Measurements from ENCODE around the gene REPIN1. TPM values are rescaled to one million over a fixed set of nuclear protein-coding genes. Genes with fewer than 3 reads are reported as not detected.

Gene REPIN1
- total and polyA plus RNA-seq, 9 of the 15 experiments (the other 6 are each of a cell fraction or from before 2014, with no cell fraction given): 8.1 to 283 (median 94.3) TPM

DNA sequence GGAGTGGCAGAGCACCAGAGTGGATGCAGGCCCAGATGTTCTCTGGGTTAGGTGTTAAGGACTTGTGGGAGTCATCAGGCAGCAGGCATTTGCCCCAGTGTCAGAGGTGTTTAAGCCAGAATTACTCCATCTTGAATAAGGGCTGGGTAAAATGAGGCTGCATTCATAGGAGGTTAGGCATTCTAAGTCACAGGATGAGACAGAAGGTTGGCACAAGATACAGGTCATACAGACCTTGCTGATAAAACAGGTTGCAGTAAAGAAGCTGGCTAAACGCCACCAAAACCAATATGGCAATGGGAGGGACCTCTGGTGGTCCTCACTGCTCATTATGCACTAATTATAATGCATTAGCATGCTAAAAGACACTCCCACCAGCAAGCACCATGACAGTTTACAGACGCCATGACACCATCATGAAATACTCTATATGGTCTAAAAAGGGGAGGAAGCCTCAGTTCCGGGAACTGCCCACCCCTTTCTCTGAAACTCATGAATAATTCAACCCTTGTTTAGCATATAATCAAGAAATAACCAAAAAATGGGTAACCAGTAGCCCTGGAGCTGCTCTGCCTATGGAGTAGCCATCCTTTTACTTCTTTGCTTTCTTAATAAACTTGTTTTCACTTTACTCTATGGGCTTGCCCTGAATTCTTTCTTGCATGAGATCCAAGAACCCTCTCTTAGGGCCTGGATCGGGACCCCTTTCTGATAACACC is 46.3 kb upstream of the REPIN1 start (continued):
- TF ChIP-seq, protein P1, sequence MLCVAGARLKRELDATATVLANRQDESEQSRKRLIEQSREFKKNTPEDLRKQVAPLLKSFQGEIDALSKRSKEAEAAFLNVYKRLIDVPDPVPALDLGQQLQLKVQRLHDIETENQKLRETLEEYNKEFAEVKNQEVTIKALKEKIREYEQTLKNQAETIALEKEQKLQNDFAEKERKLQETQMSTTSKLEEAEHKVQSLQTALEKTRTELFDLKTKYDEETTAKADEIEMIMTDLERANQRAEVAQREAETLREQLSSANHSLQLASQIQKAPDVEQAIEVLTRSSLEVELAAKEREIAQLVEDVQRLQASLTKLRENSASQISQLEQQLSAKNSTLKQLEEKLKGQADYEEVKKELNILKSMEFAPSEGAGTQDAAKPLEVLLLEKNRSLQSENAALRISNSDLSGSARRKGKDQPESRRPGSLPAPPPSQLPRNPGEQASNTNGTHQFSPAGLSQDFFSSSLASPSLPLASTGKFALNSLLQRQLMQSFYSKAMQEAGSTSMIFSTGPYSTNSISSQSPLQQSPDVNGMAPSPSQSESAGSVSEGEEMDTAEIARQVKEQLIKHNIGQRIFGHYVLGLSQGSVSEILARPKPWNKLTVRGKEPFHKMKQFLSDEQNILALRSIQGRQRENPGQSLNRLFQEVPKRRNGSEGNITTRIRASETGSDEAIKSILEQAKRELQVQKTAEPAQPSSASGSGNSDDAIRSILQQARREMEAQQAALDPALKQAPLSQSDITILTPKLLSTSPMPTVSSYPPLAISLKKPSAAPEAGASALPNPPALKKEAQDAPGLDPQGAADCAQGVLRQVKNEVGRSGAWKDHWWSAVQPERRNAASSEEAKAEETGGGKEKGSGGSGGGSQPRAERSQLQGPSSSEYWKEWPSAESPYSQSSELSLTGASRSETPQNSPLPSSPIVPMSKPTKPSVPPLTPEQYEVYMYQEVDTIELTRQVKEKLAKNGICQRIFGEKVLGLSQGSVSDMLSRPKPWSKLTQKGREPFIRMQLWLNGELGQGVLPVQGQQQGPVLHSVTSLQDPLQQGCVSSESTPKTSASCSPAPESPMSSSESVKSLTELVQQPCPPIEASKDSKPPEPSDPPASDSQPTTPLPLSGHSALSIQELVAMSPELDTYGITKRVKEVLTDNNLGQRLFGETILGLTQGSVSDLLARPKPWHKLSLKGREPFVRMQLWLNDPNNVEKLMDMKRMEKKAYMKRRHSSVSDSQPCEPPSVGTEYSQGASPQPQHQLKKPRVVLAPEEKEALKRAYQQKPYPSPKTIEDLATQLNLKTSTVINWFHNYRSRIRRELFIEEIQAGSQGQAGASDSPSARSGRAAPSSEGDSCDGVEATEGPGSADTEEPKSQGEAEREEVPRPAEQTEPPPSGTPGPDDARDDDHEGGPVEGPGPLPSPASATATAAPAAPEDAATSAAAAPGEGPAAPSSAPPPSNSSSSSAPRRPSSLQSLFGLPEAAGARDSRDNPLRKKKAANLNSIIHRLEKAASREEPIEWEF (CRISPR knock-in tag; IDR thresholded peaks at IDR 0.05): no peak; the same call in 1 of the 2 replicates
- TF ChIP-seq PTTG1 (tag; IDR thresholded peaks at IDR 0.05; ENCODE audit: low read depth): peak; percentile 89
- TF ChIP-seq ZNF41 (CRISPR knock-in tag; conservative IDR thresholded peaks at IDR 0.05): peak; percentile 70; the same call in 1 of the 2 replicates
- peak; percentile 50; the same call in 1 of the 2 replicates for TF ChIP-seq EGR1 (conservative IDR thresholded peaks at IDR 0.05)
- no peak for TF ChIP-seq ZNF57 (CRISPR knock-in tag; IDR thresholded peaks at IDR 0.05)
- TF ChIP-seq POLR2AphosphoS5 (IDR thresholded peaks at IDR 0.05; ENCODE audit: control insufficient read depth, insufficient read depth, low read depth, low read length): 0 out of 2 replicates have a peak, but pooled peaks have one; percentile 9
- no peak for TF ChIP-seq NR2F6 (CRISPR knock-in tag; IDR thresholded peaks at IDR 0.05)
- no peak for TF ChIP-seq CC2D1A (IDR thresholded peaks at IDR 0.05)
- no peak for TF ChIP-seq ADNP (tag; IDR thresholded peaks at IDR 0.05)
- no peak for TF ChIP-seq LARP7 (IDR thresholded peaks at IDR 0.05)
- TF ChIP-seq ZNF140 (CRISPR knock-in tag; IDR thresholded peaks at IDR 0.05): no peak
- no peak for TF ChIP-seq ZBTB8A (IDR thresholded peaks at IDR 0.05; ENCODE audit: partially characterized antibody)
- TF ChIP-seq, protein P2, sequence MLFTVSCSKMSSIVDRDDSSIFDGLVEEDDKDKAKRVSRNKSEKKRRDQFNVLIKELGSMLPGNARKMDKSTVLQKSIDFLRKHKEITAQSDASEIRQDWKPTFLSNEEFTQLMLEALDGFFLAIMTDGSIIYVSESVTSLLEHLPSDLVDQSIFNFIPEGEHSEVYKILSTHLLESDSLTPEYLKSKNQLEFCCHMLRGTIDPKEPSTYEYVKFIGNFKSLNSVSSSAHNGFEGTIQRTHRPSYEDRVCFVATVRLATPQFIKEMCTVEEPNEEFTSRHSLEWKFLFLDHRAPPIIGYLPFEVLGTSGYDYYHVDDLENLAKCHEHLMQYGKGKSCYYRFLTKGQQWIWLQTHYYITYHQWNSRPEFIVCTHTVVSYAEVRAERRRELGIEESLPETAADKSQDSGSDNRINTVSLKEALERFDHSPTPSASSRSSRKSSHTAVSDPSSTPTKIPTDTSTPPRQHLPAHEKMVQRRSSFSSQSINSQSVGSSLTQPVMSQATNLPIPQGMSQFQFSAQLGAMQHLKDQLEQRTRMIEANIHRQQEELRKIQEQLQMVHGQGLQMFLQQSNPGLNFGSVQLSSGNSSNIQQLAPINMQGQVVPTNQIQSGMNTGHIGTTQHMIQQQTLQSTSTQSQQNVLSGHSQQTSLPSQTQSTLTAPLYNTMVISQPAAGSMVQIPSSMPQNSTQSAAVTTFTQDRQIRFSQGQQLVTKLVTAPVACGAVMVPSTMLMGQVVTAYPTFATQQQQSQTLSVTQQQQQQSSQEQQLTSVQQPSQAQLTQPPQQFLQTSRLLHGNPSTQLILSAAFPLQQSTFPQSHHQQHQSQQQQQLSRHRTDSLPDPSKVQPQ (CRISPR knock-in tag; IDR thresholded peaks at IDR 0.05; ENCODE audit: borderline replicate concordance): no peak
- TF ChIP-seq KAT7 (CRISPR knock-in tag; IDR thresholded peaks at IDR 0.05; ENCODE audit: borderline replicate concordance): no peak
- no peak for TF ChIP-seq ZNF217 (CRISPR knock-in tag; IDR thresholded peaks at IDR 0.05)
- TF ChIP-seq, protein P3, sequence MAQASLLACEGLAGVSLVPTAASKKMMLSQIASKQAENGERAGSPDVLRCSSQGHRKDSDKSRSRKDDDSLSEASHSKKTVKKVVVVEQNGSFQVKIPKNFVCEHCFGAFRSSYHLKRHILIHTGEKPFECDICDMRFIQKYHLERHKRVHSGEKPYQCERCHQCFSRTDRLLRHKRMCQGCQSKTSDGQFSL (CRISPR knock-in tag; IDR thresholded peaks at IDR 0.05): no peak
- TF ChIP-seq, protein P3 (tag; IDR thresholded peaks at IDR 0.05): peak in 1 of 2 experiments; percentile 91; a peak in 2 of 4 replicates
- TF ChIP-seq ZNF12 (CRISPR knock-in tag; IDR thresholded peaks at IDR 0.05): no peak
- peak; percentile 68 to 74; a peak in 3 of 4 replicates for TF ChIP-seq FOXK2 (conservative IDR thresholded peaks at IDR 0.05 in 1 of 2, IDR thresholded peaks at IDR 0.05 in 1 of 2; ENCODE audit: low read depth in 2 of 2)

Data from K562 (cell line).